ENCODE measurements around the gene P2RY8. TPM values are rescaled to one million over a fixed set of nuclear protein-coding genes. Genes with fewer than 3 reads are reported as not detected.
"Not testable (repeated sequence)": the region's sequence is repeated elsewhere in the genome, so short reads cannot be mapped to it uniquely, and the experiment has no call there.

The P2RY8 gene
- total RNA-seq, 1 donor from 2014 or later: 20.4 TPM

DNA sequence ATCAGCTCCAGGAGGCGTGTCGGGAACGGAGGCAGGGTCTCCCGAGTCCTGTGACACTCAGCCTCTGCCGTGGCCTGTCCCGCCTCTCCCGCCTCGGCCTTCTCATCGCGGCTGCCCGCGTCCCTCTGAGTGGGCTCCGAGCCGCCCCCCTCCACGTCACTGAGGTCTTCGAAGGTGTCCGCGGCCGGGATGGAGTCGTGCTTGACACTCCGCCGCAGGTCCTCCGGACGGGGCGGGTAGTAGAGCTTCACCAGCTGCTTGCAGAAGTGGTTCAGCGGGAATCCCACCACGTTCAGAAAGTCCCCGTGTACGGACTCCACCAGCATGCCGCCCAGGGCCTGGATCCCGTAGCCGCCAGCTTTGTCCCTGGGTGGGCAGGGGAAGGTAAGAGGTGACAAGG, 109.2 kb downstream of the P2RY8 start:
- Mint-ChIP-seq H3K4me1 (ENCODE audit: low read depth) (no peaks in the 10 kb centered on the region), H3K27ac (no peak overlapping the region), H3K36me3 (ENCODE audit: low read depth) (peaks cover 48% of the 10 kb centered on the region), H3K4me3 (no peak overlapping the region), H3K9me3 (peaks cover 19% of the 10 kb centered on the region), H3K27me3 (ENCODE audit: insufficient read depth) (no peaks in the 10 kb centered on the region)
- intact Hi-C loops (cut with micrococcal nuclease): no loop called here
- no peak for DNase-seq (ENCODE audit: low spot score)

DNA sequence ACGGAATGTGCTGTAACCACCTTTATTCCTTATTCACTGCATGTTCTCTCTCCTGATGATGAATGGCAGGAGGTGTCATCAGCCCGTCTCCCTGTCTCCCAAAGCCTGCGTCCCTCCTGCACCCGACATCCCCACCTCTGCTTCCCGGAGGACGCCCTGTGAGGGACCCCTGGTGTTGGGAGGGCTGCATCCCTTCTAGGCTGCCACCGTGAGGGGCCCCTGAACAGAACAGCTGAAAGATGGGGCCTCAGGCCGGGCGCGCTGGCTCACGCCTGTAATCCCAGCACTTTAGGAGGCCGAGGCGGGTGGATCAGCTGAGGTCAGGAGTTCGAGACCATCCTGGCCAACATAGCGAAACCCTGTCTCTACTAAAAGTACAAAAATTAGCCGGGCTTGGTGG, 110.7 kb downstream of the P2RY8 start:
- Mint-ChIP-seq H3K9me3 (peaks cover 26% of the 10 kb centered on the region), H3K36me3 (ENCODE audit: low read depth) (peaks cover 59% of the 10 kb centered on the region)
- H3K4me1 Mint-ChIP-seq (ENCODE audit: low read depth); intact Hi-C loops (cut with micrococcal nuclease); DNase-seq (ENCODE audit: low spot score); H3K27ac Mint-ChIP-seq; H3K4me3 Mint-ChIP-seq; H3K27me3 Mint-ChIP-seq (ENCODE audit: insufficient read depth): not testable (repeated sequence)

DNA sequence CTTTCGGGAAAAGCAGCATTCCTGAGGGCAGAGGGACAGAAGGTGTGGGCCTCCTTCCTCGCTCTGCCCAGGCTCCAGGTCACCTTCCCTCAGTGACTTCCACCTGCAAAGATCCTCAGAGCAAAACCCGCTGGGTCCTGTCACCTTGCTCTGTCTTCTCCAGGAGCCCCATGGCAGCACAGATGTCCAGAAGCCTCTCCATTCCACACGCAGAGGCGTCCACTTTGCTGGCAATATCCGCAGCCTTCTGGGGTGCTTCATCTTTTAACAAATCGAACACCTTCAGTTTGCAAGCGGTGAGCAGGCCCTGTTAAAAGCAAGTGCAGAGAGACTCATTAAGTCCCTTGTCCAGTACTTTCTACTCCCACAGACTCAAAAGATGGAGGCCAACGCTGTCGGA, 111.6 kb downstream of the P2RY8 start:
- Mint-ChIP-seq H3K27ac (no peak overlapping the region), H3K4me1 (ENCODE audit: low read depth) (no peaks in the 10 kb centered on the region), H3K36me3 (ENCODE audit: low read depth) (peaks cover 65% of the 10 kb centered on the region), H3K27me3 (ENCODE audit: insufficient read depth) (no peaks in the 10 kb centered on the region), H3K9me3 (peaks cover 26% of the 10 kb centered on the region), H3K4me3 (no peak overlapping the region)
- intact Hi-C loops (cut with micrococcal nuclease): no loop called here
- DNase-seq (ENCODE audit: low spot score): no peak

DNA sequence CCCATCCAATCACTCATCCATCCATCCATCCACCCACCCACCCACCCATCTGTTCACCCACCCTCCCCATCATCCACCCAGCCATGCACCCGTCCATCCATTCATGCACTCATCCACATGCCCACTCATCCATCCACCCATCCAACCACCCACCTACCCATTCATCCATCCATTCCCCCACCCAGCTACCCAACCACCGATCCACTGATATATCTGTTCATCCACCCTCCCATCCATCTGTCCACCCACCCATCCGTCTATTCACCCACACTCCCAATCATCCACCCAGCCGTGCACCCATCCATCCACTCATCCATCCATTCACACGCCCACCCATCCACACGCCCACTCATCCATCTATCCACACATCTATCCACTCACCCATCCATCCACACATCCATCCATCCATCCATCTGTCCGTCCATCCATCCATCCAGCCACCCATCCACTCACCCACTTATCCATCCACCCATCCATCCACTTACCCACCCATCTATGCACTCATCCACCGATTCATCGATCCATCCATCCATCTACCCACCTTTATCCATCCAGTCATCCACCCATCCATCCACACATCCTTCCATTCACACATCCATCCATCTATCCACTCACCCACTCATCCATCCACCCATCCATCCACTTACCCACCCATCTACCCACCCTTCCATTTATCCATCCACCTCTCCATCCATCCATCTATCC, 112.7 kb downstream of the P2RY8 start:
- no peak for DNase-seq (ENCODE audit: low spot score)
- Mint-ChIP-seq H3K4me1 (ENCODE audit: low read depth) (no peaks in the 10 kb centered on the region), H3K36me3 (ENCODE audit: low read depth) (peaks cover 71% of the 10 kb centered on the region), H3K27me3 (ENCODE audit: insufficient read depth) (no peaks in the 10 kb centered on the region), H3K4me3 (no peak overlapping the region), H3K27ac (no peak overlapping the region), H3K9me3 (peaks cover 33% of the 10 kb centered on the region)
- intact Hi-C loops (cut with micrococcal nuclease): no loop called here

DNA sequence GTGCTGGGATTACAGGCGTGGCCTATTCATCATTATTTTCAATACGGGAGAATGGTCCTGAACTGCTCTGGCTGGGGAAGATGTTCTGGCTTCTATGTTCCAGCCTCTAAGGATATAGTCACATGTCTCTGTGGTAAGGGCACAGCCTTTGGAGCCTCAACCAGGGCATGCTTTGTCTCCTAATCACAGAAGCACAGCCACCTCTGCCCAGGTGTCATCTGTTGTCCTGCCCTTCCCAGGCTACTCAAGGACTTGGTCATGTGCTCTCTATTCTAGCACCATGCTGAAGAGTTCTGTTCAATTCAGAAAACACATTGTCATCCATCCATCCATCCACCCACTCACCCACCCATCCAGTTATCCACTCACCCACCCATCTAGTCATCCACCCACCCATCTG, 113.8 kb downstream of the P2RY8 start:
- H3K9me3 Mint-ChIP-seq: peaks cover 33% of the 10 kb centered on the region
- peaks cover 73% of the 10 kb centered on the region for H3K36me3 Mint-ChIP-seq (ENCODE audit: low read depth)
- DNase-seq (ENCODE audit: low spot score): no peak
- intact Hi-C loops (cut with micrococcal nuclease): no loop called here
- H3K27me3 Mint-ChIP-seq (ENCODE audit: insufficient read depth): no peaks in the 10 kb centered on the region
- H3K4me1 Mint-ChIP-seq (ENCODE audit: low read depth): no peaks in the 10 kb centered on the region
- H3K27ac Mint-ChIP-seq: no peak overlapping the region
- H3K4me3 Mint-ChIP-seq: no peak overlapping the region

DNA sequence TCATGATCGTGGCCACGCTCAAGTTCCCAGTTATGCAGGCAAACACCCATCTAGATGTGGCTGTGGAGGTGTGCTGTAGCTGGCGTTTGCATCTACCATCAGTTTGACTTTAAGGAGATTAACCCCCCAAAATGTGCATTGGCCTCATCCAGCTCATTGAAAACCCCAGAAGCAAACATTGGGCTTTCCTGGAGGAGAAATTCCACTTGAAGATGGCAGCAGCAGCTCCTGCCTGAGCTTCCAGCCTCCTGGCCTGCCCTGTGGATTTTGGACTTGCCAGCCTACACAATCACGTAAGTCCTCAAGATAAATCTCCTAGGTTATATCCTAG, 114.9 kb downstream of the P2RY8 start:
- peaks cover 69% of the 10 kb centered on the region for H3K36me3 Mint-ChIP-seq (ENCODE audit: low read depth)
- intact Hi-C loops (cut with micrococcal nuclease): no loop called here
- H3K4me1 Mint-ChIP-seq (ENCODE audit: low read depth): no peaks in the 10 kb centered on the region
- H3K9me3 Mint-ChIP-seq: peaks cover 33% of the 10 kb centered on the region
- H3K27me3 Mint-ChIP-seq (ENCODE audit: insufficient read depth): no peaks in the 10 kb centered on the region
- DNase-seq (ENCODE audit: low spot score): no peak
- H3K27ac Mint-ChIP-seq: no peak overlapping the region
- no peak overlapping the region for H3K4me3 Mint-ChIP-seq

DNA sequence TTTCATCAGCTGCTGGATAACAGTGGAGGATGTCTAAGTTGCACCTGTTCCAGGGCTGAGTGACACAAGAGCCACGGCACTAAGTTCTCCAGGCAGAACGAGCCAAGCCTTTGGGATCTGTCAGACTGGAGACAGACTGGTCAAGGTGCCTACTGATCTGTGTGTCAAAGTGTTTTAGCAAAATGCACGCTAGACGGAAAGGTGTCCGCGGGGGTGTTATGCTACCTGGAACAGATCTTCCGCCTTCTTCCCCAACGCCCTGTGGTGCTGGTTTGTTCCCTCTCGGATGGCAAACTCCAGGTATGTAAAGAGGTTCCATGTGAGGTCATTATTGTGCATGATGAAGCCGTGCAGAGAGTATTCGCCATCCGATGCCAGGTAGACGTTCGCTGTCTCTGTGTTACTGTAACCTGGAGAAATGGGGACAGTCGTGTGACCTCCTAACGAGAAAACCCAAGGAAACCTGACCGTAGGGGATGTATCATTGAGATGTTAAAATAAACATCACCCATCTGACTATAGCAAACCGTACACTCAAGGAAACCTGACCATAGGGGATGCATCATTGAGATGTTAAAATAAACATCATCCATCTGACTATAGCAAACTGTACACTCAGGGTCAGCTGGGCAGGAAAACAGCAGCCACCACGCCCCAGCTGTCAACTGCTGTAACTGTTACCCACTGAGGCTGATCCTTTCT, 115.4 kb downstream of the P2RY8 start:
- H3K9me3 Mint-ChIP-seq: peaks cover 33% of the 10 kb centered on the region
- DNase-seq (ENCODE audit: low spot score): no peak
- no peaks in the 10 kb centered on the region for H3K4me1 Mint-ChIP-seq (ENCODE audit: low read depth)
- H3K27me3 Mint-ChIP-seq (ENCODE audit: insufficient read depth): no peaks in the 10 kb centered on the region
- H3K4me3 Mint-ChIP-seq: no peak overlapping the region
- H3K27ac Mint-ChIP-seq: no peak overlapping the region
- intact Hi-C loops (cut with micrococcal nuclease): no loop called here
- H3K36me3 Mint-ChIP-seq (ENCODE audit: low read depth): peaks cover 65% of the 10 kb centered on the region

DNA sequence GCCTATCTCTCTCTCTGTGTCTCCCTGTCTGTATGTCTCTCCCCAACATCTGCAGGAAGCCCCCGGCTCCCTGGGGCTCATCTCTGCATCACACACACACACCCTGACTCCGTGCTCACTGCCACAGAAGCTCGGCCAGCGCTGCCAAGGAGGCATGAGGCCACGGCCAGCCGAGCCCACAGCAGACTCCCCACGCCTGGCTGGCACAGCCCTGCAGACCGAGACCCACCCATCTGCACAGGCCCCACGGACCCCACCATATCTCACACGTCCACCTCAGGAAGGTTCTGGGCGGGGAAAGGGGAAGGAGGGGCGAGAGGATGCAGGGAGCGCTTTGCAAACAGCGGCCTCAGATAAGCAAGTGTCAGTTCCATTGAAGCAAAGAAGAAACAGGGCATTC, 116.6 kb downstream of the P2RY8 start:
- no peak for DNase-seq (ENCODE audit: low spot score)
- Mint-ChIP-seq H3K27me3 (ENCODE audit: insufficient read depth) (no peaks in the 10 kb centered on the region), H3K36me3 (ENCODE audit: low read depth) (peaks cover 55% of the 10 kb centered on the region), H3K4me3 (no peak overlapping the region), H3K4me1 (ENCODE audit: low read depth) (no peaks in the 10 kb centered on the region), H3K27ac (no peak overlapping the region), H3K9me3 (peaks cover 33% of the 10 kb centered on the region)
- intact Hi-C loops (cut with micrococcal nuclease): no loop called here

DNA sequence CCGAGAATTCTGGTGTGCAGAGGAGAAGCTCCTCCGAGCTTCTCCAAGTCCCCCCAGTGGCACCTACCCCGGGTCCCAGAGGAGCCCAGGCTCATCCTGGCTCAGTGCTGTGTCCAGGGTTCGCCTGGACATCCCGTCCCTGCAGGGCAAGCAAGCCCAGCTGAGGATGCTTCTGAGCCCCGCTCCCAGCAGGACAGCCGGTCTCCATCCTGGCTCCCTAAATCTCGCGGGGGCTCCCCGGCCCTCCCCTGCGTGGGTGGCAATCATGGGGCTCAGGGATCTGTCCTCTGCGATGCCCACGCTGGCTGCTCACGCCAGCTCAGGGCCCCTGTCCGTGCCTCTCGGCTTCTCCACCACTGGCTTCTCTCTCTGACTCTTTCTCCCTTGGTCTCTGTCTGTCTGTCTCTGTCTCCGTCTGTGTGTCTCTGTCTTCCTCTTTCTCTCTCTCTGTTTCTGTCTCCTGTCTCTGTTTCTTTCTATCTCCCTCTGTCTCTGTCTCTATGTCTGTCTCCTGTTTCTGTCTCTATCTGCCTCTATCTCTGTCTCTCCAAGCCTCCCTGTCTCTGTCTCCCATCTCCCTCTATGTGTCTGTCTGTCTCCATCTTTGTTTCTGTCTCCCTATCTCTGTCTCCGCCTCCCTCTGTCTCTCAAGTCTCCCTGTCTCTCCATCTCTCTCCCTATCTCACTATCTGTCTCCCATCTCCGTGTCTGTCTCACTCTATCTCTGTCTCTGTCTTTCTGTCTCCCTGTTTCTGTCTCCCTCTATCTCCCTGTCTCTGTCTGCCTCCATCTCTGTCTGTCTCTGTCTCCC, 117.2 kb downstream of the P2RY8 start:
- intact Hi-C loops (cut with micrococcal nuclease): no loop called here
- H3K9me3 Mint-ChIP-seq: peaks cover 29% of the 10 kb centered on the region
- no peaks in the 10 kb centered on the region for H3K4me1 Mint-ChIP-seq (ENCODE audit: low read depth)
- peaks cover 49% of the 10 kb centered on the region for H3K36me3 Mint-ChIP-seq (ENCODE audit: low read depth)
- no peaks in the 10 kb centered on the region for H3K27me3 Mint-ChIP-seq (ENCODE audit: insufficient read depth)
- peak overlapping the region; percentile 5 for H3K27ac Mint-ChIP-seq
- H3K4me3 Mint-ChIP-seq: no peak overlapping the region
- DNase-seq (ENCODE audit: low spot score): no peak

DNA sequence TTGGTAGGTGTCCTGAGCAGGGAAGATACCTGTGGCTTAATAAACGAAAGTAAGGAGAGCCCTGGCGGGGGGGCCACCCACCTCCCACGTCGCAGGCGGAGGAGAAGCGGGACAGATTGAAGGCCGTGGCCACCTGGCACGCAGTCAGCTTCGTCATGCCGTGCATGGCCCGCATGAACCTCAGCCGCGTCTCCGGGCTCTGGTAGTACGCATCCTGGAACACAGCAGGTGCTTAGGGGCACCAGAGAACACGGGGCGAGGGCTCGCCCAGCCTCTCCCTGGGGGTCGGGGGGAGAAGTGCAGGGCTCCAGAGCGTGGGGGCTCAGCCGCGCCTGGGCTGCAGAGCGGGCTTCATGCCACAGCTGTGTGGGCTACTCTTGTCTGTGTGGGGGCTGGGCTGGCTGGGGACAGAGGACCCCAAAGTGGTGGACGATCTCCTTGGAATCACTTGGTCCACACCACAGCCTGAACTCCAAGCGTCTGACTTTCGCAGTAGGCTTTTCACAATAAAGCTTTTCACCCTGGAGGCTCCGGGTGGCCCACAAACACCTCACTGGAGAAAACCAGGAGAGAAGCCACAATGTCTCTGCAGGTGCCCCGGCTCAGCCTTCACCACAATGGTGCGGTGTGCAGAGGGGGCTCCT, 118.0 kb downstream of the P2RY8 start:
- no peak for DNase-seq (ENCODE audit: low spot score)
- Mint-ChIP-seq H3K9me3 (peaks cover 22% of the 10 kb centered on the region), H3K27ac (no peak overlapping the region), H3K27me3 (ENCODE audit: insufficient read depth) (no peaks in the 10 kb centered on the region), H3K36me3 (ENCODE audit: low read depth) (peaks cover 44% of the 10 kb centered on the region), H3K4me1 (ENCODE audit: low read depth) (no peaks in the 10 kb centered on the region), H3K4me3 (no peak overlapping the region)
- intact Hi-C loops (cut with micrococcal nuclease): no loop called here

DNA sequence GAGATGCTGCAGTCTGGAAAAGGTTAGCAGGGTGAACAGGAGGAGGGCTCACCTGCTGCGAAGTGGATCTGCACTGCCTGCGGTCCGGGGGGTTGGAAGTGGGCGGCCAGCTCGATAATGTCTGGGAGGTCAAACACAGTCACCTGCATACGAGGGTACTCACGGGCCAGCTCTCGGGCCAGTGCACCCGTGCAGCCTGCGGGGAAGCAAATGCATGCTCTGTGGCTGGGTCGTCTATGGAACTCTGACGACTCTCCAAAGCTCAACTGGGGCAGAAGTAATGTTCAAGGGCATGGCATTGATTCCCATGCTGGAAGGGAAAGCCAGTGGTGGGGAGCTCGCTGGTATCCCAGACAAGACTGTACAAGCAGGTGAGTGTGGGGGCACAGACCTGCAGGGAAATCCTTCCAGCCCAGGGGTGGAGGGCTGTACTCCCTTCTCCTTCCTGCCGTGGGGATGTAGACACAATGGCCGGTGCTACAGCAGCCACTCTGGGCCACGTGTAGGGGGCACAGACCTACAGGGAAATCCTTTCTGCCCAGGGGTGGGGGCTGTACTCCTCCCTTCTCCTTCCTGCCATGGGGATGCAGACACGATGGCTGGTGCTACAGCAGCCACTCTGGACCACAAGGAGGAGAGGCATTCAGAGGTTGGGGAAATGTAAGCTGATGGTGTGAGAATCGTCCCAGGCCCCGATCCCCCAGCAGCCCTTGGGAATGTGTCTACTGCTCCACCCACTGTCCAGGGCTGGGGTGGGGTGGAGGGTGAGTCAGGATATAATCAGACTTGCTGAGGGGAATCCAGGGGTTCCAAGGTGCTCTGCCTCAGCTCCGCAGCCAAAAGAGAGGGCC, 118.8 kb downstream of the P2RY8 start:
- H3K27me3 Mint-ChIP-seq (ENCODE audit: insufficient read depth): no peaks in the 10 kb centered on the region
- H3K4me1 Mint-ChIP-seq (ENCODE audit: low read depth): no peaks in the 10 kb centered on the region
- no peak overlapping the region for H3K4me3 Mint-ChIP-seq
- peaks cover 15% of the 10 kb centered on the region for H3K9me3 Mint-ChIP-seq
- H3K36me3 Mint-ChIP-seq (ENCODE audit: low read depth): peaks cover 43% of the 10 kb centered on the region
- no peak overlapping the region for H3K27ac Mint-ChIP-seq
- intact Hi-C loops (cut with micrococcal nuclease): no loop called here
- no peak for DNase-seq (ENCODE audit: low spot score)

DNA sequence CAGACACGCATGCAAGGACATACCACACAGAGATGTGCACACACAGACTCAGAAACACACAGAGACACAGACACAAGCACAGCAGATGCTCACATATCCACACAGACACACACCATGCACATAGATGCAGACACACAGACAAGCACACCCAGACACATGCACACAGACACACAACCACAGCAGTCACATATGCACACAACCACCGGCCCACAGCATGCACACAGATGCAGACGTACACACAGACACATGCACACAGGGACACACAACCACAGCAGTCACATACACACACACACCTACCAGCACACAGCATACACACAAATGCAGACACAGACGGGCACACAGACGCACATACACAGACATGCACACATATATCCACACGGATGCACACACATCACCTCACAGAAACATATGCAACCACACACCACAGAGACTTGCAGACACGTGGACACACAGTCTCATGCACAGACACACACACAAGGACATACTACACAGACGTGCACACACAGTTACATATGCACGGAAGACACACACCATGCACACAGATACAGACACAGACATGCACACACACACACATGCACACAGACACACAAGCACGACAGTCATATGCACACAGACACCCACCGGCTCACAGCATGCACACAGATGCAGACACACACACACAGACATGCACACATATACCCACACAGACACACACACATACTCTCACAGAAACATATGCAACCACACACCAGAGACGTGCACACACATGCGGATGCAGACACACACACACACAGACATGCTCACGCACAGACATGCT, 119.8 kb downstream of the P2RY8 start:
- H3K9me3 Mint-ChIP-seq: peaks cover 14% of the 10 kb centered on the region
- no peaks in the 10 kb centered on the region for H3K27me3 Mint-ChIP-seq (ENCODE audit: insufficient read depth)
- no peaks in the 10 kb centered on the region for H3K4me1 Mint-ChIP-seq (ENCODE audit: low read depth)
- no peak for DNase-seq (ENCODE audit: low spot score)
- H3K4me3 Mint-ChIP-seq: no peak overlapping the region
- peaks cover 41% of the 10 kb centered on the region for H3K36me3 Mint-ChIP-seq (ENCODE audit: low read depth)
- intact Hi-C loops (cut with micrococcal nuclease): no loop called here
- no peak overlapping the region for H3K27ac Mint-ChIP-seq

Measured in activated T-helper 1 cell treated with anti-CD3 and anti-CD28 coated beads, Interleukin-12 subunit alpha, Interleukin-12 subunit beta, Interleukin-2, Interleukin-4 antibody, amounts not matched to agents 30 ng/mL and 10 ng/mL and 1 ng/mL, durations not matched to agents 14 hours and 24 hours and 36 hours (primary cell).